Measurements from ENCODE around the gene CNGA3.
"Not testable (repeated sequence)": the region's sequence is repeated elsewhere in the genome, so short reads cannot be mapped to it uniquely, and the experiment has no call there.

Gene CNGA3

DNA sequence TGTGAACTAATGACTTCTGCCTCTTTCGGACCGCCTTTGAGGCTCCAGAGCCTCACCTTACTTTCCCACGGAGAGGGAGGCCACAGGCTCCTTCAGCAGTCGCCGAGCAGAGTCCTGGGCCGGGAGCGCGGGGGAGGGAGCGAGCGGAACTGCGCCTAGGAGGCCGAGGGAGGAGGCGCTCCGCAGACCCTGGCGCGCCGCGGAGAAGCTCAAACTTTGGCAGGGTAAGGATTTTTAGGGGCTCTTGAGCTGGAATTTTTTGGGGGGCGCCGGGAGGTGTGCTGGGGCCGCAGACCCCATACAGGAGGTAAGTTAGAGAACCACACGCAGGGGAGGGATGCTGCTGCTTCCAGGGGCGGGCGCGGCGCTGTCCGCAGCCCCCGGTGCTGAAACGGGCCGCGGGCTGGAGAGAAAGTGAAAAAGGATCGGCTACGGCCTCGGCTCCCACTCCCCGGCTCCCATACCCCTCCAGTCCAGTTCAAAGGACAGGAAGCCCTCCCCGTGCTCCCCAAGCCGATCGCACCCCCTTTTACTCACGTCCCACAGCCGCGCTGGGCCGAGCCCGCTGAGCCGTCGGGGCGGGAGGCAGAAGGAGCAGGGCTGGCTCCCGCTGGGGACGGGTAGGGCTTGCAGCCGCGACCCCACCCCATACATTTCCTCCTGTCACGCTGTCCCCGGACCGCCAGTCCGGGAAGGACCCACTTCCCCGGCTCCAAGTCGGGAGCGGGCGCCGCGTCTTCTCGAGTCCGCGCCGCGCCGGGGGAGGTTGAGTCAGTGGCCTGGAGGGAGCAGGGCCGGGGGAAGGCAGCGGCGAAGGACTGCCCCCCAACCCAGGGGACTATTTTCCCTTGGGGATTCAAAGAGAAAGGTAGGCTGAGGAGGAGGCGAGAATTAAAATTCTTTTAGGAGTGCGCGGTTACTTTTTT, at the start of gene CNGA3:
CNGA3 (plus strand) TSS at position 146 of the 926 bp plus-strand sequence. CDS start 23,520 bp downstream, outside the sequence.
- no peak for DNase-seq (ENCODE audit: low read depth in 2 of 2)

DNA sequence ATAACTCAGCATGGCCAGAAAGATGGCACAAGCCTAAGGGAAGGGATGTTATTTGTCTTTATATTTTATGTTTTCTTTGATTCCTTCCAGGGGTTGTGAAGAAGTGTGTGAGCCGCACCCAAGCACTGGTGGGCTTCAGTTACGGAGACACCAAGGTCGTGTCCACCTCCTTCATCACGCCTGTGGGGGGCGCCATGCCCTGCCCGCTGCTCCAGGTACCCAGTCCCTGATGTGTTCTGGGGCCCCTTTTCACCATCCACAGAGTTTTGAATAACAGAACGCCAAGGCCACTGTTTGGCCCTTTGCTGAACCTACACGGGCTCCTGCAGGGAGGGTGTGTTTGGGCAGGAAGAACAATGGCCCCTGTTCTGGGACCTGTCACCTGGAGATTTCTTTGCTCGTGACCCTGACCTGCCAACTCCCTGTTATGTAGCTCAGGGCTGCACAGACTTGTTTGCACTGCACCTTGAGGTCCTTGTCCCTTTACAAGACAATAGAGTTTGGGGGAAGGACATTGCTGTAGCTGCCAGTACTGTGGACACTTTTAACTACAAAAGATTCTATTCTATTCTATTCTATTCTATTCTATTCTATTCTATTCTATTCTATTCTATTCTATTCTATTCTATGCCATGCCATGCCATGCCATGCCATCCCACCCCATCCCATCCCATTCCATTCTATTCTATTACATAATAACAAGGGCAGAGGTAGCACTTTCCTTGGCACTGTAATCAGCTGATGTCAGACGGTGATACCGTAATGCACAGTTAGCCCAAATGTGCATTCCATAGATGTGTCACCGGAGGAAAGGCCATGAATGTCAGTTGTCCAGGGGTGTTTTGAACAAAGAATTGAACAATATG, 48.2 kb upstream of the CNGA3 start:
- no peak for DNase-seq (ENCODE audit: low read depth in 2 of 2)

DNA sequence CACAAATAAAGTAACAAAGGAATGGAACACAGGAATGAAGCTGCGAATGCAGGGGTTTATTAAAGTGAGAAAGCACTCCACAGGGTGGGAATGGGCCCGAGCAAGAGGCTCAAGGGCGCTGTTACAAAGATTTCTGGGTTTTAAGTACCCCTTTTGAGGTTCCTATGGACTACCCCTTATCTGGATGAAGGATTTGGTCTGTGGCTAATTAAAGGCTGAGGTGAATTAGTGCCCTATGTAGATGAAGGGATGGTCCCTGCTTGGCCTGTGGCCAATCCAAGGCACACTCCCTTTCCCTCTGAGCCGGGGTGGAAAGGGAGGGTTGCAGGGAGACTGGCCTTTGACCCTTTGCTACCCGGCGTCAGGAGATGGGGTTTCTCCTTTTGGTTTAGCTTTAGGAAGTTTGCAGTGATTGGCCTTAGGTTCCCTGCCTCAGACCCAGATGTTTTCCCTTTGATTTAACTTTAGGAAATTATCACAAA, 47.5 kb upstream of the CNGA3 start:
- no peak for DNase-seq (ENCODE audit: low read depth in 2 of 2)

DNA sequence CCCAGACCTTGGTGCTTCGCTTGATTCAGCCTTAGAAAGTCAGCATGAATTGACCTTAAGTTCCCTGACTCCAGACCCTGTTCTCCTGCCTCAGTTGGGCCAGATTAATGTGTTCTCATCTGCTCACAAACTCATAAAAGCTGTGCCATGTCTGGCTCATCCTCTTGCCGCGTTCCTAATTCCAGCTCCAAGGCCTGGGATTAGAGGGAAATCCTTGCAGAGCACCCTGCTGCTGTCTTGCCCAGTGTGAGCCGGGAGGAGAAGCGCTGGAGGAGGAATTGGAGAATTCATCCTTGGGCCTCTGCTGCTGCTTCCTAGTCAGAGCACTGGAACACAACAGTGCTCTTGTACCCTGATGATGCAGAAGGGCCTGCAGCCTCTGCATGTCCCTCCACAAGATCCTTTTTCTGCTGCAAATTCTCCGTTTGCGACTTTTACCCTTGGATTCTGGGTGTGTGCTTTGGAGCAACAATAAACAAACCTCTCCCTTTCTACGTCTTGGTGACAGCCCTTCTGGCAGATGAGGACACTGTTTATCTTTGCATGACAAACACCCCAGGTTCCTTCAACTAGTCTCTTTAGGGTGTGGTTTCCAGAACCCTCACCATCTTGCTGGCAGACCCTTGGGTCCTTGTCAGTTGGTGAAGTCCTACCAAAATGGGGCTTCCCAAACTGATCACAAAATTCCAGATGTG, 46.9 kb upstream of the CNGA3 start:
- no peak for DNase-seq (ENCODE audit: low read depth in 2 of 2)

DNA sequence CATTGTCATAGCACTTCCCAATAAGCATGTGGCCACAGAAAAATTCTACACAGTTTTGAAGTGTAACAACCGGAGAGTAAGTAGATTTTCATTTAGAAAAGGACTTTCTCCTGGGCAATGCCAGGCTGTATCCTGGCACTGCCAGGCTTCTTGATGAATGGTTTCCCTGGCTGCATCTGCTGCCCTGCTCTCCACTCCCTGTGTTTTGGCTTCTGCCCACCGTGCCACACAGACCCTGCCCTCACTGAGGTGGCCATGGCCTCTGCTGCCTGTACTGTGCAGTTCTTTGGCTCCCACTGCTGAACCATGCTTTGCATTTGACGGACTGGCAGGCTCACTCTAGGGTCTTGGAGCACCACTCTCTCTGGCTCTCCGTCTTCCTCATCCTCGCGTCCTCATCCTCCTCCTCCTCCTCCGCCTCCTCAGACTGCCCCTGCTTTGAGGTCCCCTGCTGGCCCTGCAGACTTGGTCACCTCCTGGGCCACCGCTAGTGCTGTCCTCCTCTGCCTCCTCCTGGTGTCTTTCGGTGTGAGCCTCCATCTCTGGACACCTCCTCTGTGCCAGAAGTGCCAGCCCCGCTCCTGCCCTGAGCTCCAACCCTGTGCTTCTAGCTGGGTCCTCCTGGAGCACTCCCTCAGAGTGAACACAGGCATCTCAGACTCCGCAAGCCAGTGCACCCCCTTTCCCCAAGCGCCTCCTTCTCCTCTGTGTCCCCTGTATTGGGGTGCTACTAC, 45.9 kb upstream of the CNGA3 start:
- no peak for DNase-seq (ENCODE audit: low read depth in 2 of 2)

DNA sequence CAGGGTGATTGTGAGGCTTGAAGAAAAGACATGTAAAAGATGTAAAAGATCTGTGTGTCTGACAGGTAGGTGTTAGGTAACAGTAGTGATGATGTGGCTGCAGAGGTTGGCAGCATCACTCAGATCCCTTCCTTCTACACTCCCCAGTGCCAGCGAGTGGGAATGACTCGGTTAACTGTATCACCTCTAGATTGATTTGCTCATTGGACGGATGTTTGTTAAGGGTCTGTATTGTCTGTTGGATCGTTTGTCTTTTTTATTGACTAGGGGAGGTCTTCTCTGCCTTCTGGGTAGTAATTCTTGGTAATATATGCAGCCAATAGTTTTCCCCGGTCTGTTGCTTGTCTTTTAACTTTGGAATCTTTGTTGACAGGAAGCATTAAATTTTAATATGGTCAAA, 44.8 kb upstream of the CNGA3 start:
- DNase-seq (ENCODE audit: low read depth in 2 of 2) = no peak

DNA sequence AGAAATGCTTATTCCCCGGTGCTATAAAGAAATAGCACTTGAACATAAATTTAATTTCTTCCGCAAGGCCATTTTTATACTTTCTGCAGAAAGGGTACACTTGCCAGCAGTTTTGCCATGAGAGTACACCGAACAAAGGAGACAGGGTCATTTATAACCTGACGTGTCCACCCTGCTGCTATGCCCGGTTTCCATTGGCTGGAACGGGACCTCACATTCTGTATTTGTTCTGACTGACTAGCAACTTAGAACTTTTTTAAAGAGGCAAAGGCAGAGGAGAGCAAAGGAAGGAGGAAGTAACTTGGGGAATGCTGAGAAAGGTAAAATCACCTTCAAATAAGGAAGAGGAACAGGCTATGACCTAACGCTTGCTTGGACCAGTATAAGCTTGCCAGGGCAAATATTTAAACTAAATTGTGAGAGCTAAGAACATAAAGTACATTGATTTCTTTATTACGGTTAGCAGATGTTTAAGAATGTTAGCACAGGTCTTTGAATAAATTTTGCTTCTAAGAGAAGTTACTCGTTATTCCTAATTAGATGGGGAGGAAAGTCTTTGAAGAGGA, 39.0 kb upstream of the CNGA3 start:
- DNase-seq (ENCODE audit: low read depth in 2 of 2) = not testable (repeated sequence)

DNA sequence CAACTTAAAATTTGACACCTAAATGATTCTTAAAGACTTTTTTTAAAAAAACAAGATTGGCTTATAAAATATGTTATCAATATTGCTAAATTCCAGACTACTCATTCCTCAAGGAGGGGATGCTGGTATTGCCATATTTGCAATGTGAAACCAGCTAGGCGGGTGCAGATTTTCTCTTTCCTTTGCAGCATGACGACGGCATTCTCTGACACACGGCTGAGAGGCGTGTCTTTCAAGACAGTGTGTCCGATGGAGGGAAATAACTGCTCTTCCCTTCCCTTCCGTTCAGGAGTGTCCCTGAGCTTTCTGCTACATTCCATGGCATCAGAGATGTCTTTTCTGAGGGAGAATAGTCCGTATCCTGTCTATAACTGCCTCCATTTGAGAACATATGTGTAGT, 38.2 kb upstream of the CNGA3 start:
- DNase-seq (ENCODE audit: low read depth in 2 of 2) = no peak

DNA sequence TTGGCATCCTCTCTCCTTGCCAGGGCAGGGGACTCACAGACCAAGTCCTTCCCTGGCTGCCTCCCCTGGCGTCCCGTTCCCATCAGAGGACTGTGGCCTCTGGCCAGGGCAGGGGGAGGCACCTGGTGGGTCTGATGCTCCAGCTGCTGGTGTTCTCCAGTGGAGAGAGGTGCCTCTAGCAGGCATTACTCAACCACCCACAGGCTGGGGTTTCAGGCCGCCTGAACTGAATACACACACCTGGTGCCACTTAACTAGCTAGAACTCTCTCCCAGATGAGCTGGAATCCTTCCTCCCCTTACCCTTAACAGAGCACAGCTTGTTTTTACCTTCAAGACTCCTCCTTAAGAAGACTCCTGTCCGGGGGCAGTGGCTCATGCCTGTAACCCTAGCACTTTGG, 37.7 kb upstream of the CNGA3 start:
- DNase-seq (ENCODE audit: low read depth in 2 of 2) = no peak

DNA sequence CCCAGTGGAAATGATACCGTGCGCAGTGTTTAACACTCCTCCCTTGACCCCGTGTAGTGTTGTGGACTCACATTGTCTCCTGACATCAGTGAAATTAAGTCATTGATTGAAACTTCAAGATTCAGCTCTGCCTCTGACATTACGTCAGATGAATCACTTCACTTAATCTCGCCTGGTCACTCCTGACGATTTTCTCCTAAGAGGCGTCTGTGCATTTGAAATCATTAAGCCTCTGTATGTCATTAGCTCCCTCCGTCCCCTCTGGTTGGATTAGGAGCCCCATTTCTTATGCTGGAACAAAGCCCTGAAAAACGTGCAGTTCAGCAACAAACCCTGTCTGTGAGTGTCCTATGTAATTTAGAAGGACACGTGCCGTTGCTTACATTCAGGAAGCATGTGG, 36.7 kb upstream of the CNGA3 start:
- DNase-seq (ENCODE audit: low read depth in 2 of 2) = no peak

DNA sequence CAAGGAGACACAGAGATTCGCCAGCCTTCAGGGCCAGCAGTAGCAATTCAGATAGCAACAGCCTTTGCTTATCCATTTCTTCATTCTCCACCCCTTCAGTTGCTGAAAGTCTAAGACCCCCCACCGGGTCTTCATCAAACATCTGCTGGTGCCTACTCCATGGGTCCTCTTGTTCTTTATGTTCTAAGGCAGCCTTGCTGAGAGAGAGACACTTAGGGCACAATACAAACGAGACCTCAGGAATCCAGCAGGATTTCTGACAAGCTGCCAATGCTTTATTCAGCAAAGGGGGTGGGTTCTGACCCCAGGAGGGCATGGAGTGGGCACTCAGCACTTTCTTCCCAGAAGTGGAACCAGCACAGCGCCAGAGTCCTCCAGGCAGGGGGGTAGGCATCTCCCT, 36.2 kb upstream of the CNGA3 start:
- no peak for DNase-seq (ENCODE audit: low read depth in 2 of 2)

DNA sequence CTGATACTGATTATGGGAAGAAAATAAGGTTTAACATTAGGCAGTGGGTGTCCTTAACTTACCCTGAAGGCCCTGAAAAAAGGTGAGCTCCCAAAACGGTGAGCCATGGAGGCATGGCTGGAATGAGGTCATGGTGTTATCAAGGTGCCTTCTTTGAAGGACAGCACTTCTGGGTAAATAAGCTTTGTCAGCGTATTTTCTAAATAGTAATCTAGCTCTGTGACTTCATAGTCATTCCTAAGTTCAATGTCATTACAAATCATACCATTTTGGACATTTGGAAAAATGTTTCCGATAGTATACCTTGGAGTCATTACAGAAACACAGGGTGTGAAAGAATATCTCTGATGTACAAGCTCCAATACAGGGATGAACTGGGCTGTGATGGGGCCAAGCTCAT, 35.2 kb upstream of the CNGA3 start:
- DNase-seq (ENCODE audit: low read depth in 2 of 2) = no peak

DNA sequence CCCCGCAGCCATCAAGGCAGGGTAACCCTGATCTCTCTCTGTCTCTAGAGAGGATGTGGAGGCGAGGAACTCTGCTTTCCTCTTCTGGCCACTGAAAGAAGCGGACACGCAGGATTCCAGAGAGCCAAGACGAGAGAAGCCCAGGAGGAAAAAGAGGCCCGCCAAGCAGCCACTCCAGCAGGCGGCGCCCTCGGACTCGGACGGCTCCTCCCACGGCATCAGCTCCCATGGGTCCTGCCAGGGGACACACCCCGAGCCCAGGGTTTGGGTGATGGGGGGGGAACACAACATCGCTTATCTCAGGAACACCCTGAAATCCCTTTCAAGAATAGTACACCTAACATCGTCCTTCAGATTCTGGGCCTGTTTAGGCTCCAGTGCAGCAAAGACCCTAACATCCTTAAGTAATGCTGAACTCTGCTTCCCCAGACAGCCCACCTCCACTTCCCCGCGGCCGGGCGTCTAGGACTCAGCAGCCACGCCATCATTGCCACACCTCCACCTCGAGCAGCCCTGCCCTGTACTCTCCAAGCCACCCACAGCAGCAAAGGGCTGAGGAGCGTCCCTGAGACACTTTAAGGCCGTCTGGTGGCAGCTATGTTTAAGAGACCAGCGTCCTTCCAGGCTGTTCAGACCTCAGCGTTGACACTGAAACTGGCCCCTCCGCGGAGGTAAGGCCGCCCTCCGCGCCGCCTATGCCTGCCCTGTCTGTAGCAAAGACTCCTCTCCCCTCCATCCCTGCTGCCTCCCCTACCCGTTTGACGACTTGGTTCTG, 34.3 kb upstream of the CNGA3 start:
- DNase-seq (ENCODE audit: low read depth in 2 of 2) = no peak

DNA sequence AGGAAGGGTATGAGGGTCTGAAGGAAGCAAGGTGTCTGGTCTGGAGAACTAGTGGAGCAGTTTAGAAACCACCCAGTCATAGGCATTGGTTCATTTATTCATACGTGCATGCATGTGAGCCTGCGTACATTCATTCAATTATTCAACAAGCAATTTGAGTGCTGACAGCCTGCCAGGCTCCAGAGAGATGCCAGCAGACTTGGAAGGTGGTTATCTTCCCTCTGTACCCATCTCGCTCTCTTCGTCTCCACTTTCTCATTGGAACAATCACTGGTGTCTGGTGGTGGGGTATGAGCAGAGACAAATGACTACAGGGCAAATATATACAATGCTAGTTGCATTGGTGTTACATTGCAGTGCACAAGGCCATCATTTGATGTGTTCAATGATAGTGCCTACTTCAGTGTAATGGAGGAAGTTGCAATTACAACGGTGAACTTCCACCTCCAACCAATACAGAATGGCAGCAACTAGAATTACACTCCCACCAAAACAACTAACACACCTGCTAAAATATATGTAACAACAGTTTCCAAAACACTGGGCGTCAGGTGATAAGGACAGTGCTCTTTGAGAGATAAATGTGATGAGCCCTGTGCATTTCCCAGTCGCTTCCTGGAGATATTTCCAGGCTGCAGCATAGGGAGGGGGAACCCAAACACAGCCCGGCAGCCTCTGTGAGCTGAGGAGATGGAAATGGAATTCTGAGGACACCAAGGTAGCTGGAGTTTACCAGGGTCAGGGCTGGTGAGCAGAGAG, 32.6 kb upstream of the CNGA3 start:
- DNase-seq (ENCODE audit: low read depth in 2 of 2) = no peak

DNA sequence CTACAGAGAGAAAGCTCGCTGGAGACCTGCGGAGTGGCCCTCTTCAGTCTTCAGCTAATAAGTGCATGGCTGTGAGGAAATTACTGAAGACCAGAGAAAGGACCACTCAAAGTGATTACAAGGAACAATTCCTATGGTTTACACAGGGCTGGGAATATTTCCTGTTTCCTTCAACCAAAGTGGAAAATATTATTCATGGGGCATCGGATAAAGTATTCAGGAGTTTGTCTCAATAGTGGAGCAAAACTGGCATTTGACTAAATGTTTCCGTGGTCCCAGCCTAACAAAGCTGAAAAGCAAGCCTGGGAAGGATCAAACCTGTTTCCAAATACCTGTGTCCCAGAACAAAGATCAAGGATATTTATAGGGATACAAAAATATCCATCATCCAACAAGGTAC, 32.0 kb upstream of the CNGA3 start:
- DNase-seq (ENCODE audit: low read depth in 2 of 2) = no peak

DNA sequence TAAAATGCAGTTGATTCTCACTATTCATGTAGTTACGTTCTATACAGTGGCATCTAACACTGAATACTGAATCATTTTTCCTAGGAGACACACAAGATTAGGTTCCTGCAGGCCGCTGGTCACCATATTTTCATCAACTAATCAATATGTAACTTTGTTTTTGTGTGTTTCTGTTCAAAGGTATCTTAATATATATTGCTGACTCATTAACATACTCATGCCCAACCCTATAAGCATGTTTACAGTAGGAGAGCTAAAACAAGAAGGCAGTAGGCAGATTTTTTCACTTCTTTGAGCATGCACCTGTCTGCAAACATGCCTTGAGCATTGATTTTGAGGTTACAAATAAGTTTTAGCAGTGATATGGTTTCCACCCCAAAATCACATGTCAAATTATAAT, 30.3 kb upstream of the CNGA3 start:
- no peak for DNase-seq (ENCODE audit: low read depth in 2 of 2)

DNA sequence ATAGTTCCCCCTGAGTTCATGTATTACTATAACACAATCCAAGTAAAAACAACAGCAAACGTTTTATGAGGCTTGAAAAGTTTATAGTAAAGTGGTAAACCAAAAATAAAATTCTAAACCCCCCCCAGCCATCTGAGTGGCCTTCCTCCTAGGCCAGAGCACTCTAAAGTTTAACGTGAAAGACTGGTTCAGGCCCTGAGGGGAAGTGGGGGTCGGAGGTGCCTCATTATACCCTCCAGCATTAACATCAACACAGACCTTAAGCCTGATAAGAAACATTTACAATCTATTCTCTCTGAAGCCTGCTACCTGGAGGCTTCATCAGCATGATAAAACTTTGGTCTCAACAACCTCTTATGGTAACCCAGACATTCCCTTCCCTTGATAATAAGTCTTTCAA, 29.0 kb upstream of the CNGA3 start:
- DNase-seq (ENCODE audit: low read depth in 2 of 2) = no peak

DNA sequence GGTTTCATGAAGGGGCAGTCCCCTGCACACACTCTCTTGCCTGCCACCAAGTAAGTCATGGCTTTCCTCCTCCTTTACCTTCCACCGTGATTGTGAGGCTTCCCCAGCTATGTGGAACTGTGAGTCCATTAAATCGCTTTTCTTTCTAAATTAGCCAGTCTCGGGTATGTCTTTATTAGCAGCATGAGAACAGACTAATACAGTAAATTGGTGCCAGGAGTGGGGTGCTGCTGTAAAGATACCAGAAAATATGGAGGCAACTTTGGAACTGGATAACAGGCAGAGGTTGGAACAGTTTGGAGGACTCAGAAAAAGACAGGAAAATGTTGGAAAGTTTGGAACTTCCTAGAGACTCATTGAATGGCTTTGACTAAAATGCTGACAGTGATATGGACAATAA, 26.1 kb upstream of the CNGA3 start:
- not testable (repeated sequence) for DNase-seq (ENCODE audit: low read depth in 2 of 2)

DNA sequence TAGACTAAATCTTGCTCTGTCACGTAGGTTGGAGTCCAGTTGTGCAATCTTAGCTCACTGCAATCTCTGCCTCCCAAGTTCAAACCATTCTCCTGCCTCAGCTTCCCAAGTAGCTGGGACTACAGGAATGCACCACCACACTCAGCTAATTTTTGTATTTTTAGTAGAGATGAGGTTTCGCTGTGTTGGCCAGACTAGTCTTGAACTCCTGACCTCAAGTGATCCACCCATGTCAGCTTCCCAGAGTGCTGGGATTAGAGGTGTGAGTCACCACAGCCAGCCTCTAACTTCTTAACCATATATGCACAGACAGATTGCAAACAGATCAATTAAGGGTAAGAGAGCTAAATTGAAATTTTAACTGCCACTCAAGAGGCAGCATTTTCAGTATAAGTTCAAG, 22.1 kb upstream of the CNGA3 start:
- no peak for DNase-seq (ENCODE audit: low read depth in 2 of 2)
